ENCODE measurements around the gene MGRN1. TPM values are rescaled to one million over a fixed set of nuclear protein-coding genes. Genes with fewer than 3 reads are reported as not detected.

MGRN1 gene
- total and polyA plus RNA-seq, 2 donors (not counting 1 experiment from before 2014, with no cell fraction given): 5.4 to 26.1 TPM

DNA sequence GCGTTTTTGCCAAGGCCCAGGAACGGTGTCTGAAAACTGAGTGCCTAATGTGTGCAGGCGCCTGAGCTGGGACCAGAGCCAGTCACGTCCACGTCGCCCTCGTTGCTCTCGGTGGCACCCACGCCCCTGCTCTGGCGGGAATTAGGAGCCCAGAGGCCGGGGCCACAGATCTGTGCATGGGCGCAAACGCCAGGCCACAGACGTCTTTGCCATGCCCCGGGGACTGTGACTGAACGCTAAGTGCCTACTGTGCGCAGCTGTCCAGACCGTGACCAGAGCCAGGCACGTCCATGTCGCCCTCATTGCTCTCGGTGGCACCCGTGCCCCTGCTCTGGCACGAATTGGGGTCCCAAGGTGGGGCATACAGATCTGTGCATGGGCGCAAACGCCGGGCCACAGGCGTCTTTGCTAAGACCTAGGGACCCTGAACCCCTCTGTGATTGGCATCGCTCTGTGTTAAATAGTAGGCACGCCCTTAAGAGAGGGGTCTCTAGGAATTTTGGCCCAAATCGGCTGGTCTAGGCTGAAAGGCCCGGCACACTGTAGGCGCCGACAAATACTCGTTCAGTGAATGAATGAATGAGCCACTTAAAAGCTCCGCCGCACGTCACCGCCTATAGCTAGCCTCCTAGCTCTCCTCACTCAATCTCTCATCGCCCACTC lies 9.1 kb upstream of the MGRN1 start:
- no peaks in the 10 kb centered on the region for H4K20me1 ChIP-seq (ENCODE audit: control insufficient read depth, extremely low read depth, insufficient read depth, low read length)
- peak overlapping the region; percentile 80 for H3K27ac ChIP-seq (ENCODE audit: insufficient read depth, low read length)
- no peak for TF ChIP-seq EZH2 (IDR thresholded peaks at IDR 0.05; ENCODE audit: low read length, missing control alignments)
- TF ChIP-seq, protein P1, sequence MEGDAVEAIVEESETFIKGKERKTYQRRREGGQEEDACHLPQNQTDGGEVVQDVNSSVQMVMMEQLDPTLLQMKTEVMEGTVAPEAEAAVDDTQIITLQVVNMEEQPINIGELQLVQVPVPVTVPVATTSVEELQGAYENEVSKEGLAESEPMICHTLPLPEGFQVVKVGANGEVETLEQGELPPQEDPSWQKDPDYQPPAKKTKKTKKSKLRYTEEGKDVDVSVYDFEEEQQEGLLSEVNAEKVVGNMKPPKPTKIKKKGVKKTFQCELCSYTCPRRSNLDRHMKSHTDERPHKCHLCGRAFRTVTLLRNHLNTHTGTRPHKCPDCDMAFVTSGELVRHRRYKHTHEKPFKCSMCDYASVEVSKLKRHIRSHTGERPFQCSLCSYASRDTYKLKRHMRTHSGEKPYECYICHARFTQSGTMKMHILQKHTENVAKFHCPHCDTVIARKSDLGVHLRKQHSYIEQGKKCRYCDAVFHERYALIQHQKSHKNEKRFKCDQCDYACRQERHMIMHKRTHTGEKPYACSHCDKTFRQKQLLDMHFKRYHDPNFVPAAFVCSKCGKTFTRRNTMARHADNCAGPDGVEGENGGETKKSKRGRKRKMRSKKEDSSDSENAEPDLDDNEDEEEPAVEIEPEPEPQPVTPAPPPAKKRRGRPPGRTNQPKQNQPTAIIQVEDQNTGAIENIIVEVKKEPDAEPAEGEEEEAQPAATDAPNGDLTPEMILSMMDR (conservative IDR thresholded peaks at IDR 0.05 in 1 of 2, IDR thresholded peaks at IDR 0.05 in 1 of 2; ENCODE audit: low read depth in 1 of 2, low read length in 2 of 2): no peak
- no peak for DNase-seq (ENCODE audit: low read depth in 2 of 2)
- H3K36me3 ChIP-seq (ENCODE audit: control insufficient read depth, insufficient read depth, low read length): no peaks in the 10 kb centered on the region
- peaks cover 25% of the 10 kb centered on the region for H3K79me2 ChIP-seq (ENCODE audit: control insufficient read depth, insufficient read depth, low read length)
- H3K4me2 ChIP-seq (ENCODE audit: extremely low read depth, insufficient read depth, low read length): peak overlapping the region; percentile 69
- peak overlapping the region; percentile 85 for H2AFZ ChIP-seq (ENCODE audit: low read length)
- H3K27me3 ChIP-seq (ENCODE audit: control insufficient read depth, insufficient read depth, low read length): no peaks in the 10 kb centered on the region
- H3K4me3 ChIP-seq (replicated peaks in 1 of 4; ENCODE audit: control extremely low read depth in 1 of 4, insufficient read depth in 1 of 4, low read depth in 3 of 4, low read length in 4 of 4): peak overlapping the region in 2 of 4 experiments; percentile 12 to 75
- no peaks in the 10 kb centered on the region for H3K9me3 ChIP-seq (ENCODE audit: control insufficient read depth, insufficient read depth, low read depth, low read length)
- peak overlapping the region; percentile 4 for H3K9ac ChIP-seq (ENCODE audit: insufficient read depth, low read length)
- peaks cover 5% of the 10 kb centered on the region for H3K4me1 ChIP-seq (ENCODE audit: control insufficient read depth, extremely low read depth, insufficient read depth, low read length)

DNA sequence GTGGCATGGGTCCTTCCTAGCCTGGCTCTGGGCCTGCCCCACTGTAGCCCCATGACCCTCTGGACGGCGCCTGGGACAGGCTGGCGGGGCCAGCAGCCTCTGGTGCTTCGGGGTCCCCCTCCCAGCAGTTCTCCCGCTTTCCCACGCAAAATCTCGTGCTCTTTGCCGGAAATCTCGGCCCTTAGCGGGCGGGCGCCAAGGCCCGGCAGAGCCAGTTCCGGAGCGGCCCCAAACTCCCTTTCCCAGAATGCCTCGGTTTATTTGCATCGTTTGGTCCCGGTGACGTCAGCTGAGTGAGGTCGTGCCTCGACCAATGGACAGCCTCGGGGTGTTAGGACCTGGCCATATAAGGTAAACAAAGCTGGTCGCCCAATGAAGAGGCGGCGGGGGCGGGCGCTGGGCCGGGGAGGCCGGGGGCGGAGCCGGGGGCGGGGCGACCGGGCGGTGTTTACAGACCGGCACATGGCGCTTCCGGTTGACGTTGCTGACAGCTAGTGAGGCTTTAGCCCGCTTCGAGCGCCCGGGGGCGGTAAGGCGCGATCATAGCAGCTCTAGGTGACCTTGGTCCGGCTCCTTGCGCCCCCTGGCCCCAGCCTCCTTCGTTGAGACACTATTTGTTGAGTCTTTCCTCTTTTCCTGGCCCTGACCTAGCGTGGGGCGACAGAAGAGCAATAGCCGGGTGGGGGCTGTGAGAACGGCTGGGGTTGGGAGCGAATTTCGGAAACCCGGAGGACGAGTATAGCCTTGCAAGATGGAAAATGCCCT lies 8.4 kb upstream of the MGRN1 start:
- peaks cover 5% of the 10 kb centered on the region for H3K4me1 ChIP-seq (ENCODE audit: control insufficient read depth, extremely low read depth, insufficient read depth, low read length)
- peak overlapping the region; percentile 85 for H2AFZ ChIP-seq (ENCODE audit: low read length)
- H3K4me2 ChIP-seq (ENCODE audit: extremely low read depth, insufficient read depth, low read length): peak overlapping the region; percentile 84
- peak overlapping the region; percentile 67 for H3K9ac ChIP-seq (ENCODE audit: insufficient read depth, low read length)
- DNase-seq (ENCODE audit: low read depth in 2 of 2): peak; percentile 100
- H3K79me2 ChIP-seq (ENCODE audit: control insufficient read depth, insufficient read depth, low read length): peaks cover 24% of the 10 kb centered on the region
- no peaks in the 10 kb centered on the region for H4K20me1 ChIP-seq (ENCODE audit: control insufficient read depth, extremely low read depth, insufficient read depth, low read length)
- H3K27ac ChIP-seq (ENCODE audit: insufficient read depth, low read length): peak overlapping the region; percentile 90
- no peaks in the 10 kb centered on the region for H3K9me3 ChIP-seq (ENCODE audit: control insufficient read depth, insufficient read depth, low read depth, low read length)
- H3K27me3 ChIP-seq (ENCODE audit: control insufficient read depth, insufficient read depth, low read length): no peaks in the 10 kb centered on the region
- H3K4me3 ChIP-seq (replicated peaks in 1 of 4; ENCODE audit: control extremely low read depth in 1 of 4, insufficient read depth in 1 of 4, low read depth in 3 of 4, low read length in 4 of 4): peak overlapping the region; percentile 65 to 76 (median 71)
- H3K36me3 ChIP-seq (ENCODE audit: control insufficient read depth, insufficient read depth, low read length): no peaks in the 10 kb centered on the region
- TF ChIP-seq EZH2 (IDR thresholded peaks at IDR 0.05; ENCODE audit: low read length, missing control alignments): no peak
- TF ChIP-seq, protein P1 (conservative IDR thresholded peaks at IDR 0.05 in 1 of 2, IDR thresholded peaks at IDR 0.05 in 1 of 2; ENCODE audit: low read depth in 1 of 2, low read length in 2 of 2): peak; percentile 25 to 38

DNA sequence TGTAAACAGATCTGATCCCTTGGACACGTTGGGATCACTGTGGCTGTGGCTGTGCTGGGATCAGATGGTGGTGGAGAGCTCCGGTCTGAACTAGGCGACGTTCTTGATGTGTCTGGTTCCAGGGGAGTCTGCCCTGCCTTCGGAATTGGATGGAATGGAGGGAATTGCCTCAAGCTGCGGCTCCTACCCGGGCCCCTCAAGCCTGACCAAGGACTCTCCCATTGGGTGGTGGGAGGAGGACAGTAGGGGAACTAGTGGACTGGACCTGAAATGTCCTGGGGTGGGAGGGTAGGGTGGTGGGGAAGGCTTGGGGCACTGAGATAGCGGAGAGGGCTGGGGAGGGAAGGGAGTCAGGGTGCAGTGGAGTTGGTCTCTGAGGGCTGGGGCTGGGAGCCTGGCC lies 6.7 kb upstream of the MGRN1 start:
- H3K4me3 ChIP-seq (replicated peaks in 1 of 4; ENCODE audit: control extremely low read depth in 1 of 4, insufficient read depth in 1 of 4, low read depth in 3 of 4, low read length in 4 of 4): no peak overlapping the region
- H2AFZ ChIP-seq (ENCODE audit: low read length): no peak overlapping the region
- no peak overlapping the region for H3K9ac ChIP-seq (ENCODE audit: insufficient read depth, low read length)
- H3K4me1 ChIP-seq (ENCODE audit: control insufficient read depth, extremely low read depth, insufficient read depth, low read length): peaks cover 4% of the 10 kb centered on the region
- H3K27ac ChIP-seq (ENCODE audit: insufficient read depth, low read length): no peak overlapping the region
- H3K27me3 ChIP-seq (ENCODE audit: control insufficient read depth, insufficient read depth, low read length): no peaks in the 10 kb centered on the region
- H3K79me2 ChIP-seq (ENCODE audit: control insufficient read depth, insufficient read depth, low read length): peaks cover 12% of the 10 kb centered on the region
- no peak for DNase-seq (ENCODE audit: low read depth in 2 of 2)
- no peak overlapping the region for H3K4me2 ChIP-seq (ENCODE audit: extremely low read depth, insufficient read depth, low read length)
- TF ChIP-seq EZH2 (IDR thresholded peaks at IDR 0.05; ENCODE audit: low read length, missing control alignments): no peak
- TF ChIP-seq, protein P1 (conservative IDR thresholded peaks at IDR 0.05 in 1 of 2, IDR thresholded peaks at IDR 0.05 in 1 of 2; ENCODE audit: low read depth in 1 of 2, low read length in 2 of 2): no peak
- no peaks in the 10 kb centered on the region for H3K36me3 ChIP-seq (ENCODE audit: control insufficient read depth, insufficient read depth, low read length)
- no peaks in the 10 kb centered on the region for H3K9me3 ChIP-seq (ENCODE audit: control insufficient read depth, insufficient read depth, low read depth, low read length)
- H4K20me1 ChIP-seq (ENCODE audit: control insufficient read depth, extremely low read depth, insufficient read depth, low read length): no peaks in the 10 kb centered on the region

All from fibroblast of lung (primary cell).